ENCODE results near the gene HES5. TPM values are rescaled to one million over a fixed set of nuclear protein-coding genes. Genes with fewer than 3 reads are reported as not detected.

Gene HES5
- total RNA-seq, 2 donors from 2014 or later, result 0.27 to 2.7 TPM

GRCh38 chr1:2532485-2533160 is 2.6 kb upstream of the HES5 start:
- no peak for TF ChIP-seq CTCF (IDR thresholded peaks at IDR 0.05)
- no peak for DNase-seq (ENCODE audit: low spot score)
- Histone ChIP-seq H3K4me1 (ENCODE audit: control insufficient read depth in 1 of 2, low read depth in 2 of 2) (peaks cover 30 to 48% of the 10 kb centered on the region in 2 donors), H3K27me3 (replicated peaks; ENCODE audit: insufficient read depth) (no peaks in the 10 kb centered on the region), H3K9me3 (no peaks in the 10 kb centered on the region), H3K4me3 (no peak overlapping the region), H3K36me3 (no peaks in the 10 kb centered on the region), H3K27ac (no peak overlapping the region)
- no peak for ATAC-seq (ENCODE audit: insufficient number of reproducible peaks, low FRiP score, low read depth)

GRCh38 chr1:2530513-2531361 is 674 bp upstream of the HES5 start:
- Histone ChIP-seq H3K27ac (peak overlapping the region in 1 of 2 donors; percentile 8), H3K4me3 (peak overlapping the region; percentile 68), H3K27me3 (replicated peaks; ENCODE audit: insufficient read depth) (no peaks in the 10 kb centered on the region), H3K4me1 (ENCODE audit: control insufficient read depth in 1 of 2, low read depth in 2 of 2) (peaks cover 40 to 58% of the 10 kb centered on the region in 2 donors), H3K9me3 (no peaks in the 10 kb centered on the region), H3K36me3 (no peaks in the 10 kb centered on the region)
- DNase-seq (ENCODE audit: low spot score) (no peak), ATAC-seq (ENCODE audit: insufficient number of reproducible peaks, low FRiP score, low read depth) (no peak)
- TF ChIP-seq CTCF (IDR thresholded peaks at IDR 0.05), result no peak

GRCh38 chr1:2528966-2529783 is 888 bp downstream of the HES5 start:
- Histone ChIP-seq H3K9me3 (no peaks in the 10 kb centered on the region), H3K27me3 (replicated peaks; ENCODE audit: insufficient read depth) (no peaks in the 10 kb centered on the region), H3K36me3 (no peaks in the 10 kb centered on the region), H3K4me1 (ENCODE audit: control insufficient read depth in 1 of 2, low read depth in 2 of 2) (peaks cover 52 to 73% of the 10 kb centered on the region in 2 donors), H3K4me3 (peak overlapping the region; percentile 68), H3K27ac (peak overlapping the region in 1 of 2 donors; percentile 56)
- DNase-seq (ENCODE audit: low spot score), result no peak
- ATAC-seq (ENCODE audit: insufficient number of reproducible peaks, low FRiP score, low read depth), result no peak
- no peak for TF ChIP-seq CTCF (IDR thresholded peaks at IDR 0.05)

GRCh38 chr1:2528611-2528965 is 1.5 kb downstream of the HES5 start:
- Histone ChIP-seq H3K9me3 (no peaks in the 10 kb centered on the region), H3K27ac (peak overlapping the region in 1 of 2 donors; percentile 56), H3K4me1 (ENCODE audit: control insufficient read depth in 1 of 2, low read depth in 2 of 2) (peaks cover 52 to 79% of the 10 kb centered on the region in 2 donors), H3K4me3 (peak overlapping the region; percentile 68), H3K36me3 (no peaks in the 10 kb centered on the region), H3K27me3 (replicated peaks; ENCODE audit: insufficient read depth) (no peaks in the 10 kb centered on the region)
- TF ChIP-seq CTCF (IDR thresholded peaks at IDR 0.05), result no peak
- ATAC-seq (ENCODE audit: insufficient number of reproducible peaks, low FRiP score, low read depth), result no peak
- DNase-seq (ENCODE audit: low spot score), result no peak

- no peak for ATAC-seq (ENCODE audit: insufficient number of reproducible peaks, low FRiP score, low read depth)
- Histone ChIP-seq H3K27me3 (replicated peaks; ENCODE audit: insufficient read depth) (no peaks in the 10 kb centered on the region), H3K4me1 (ENCODE audit: control insufficient read depth in 1 of 2, low read depth in 2 of 2) (peaks cover 52 to 81% of the 10 kb centered on the region in 2 donors), H3K4me3 (no peak overlapping the region), H3K27ac (peak overlapping the region; percentile 40 to 56), H3K36me3 (no peaks in the 10 kb centered on the region), H3K9me3 (no peaks in the 10 kb centered on the region)
- DNase-seq (ENCODE audit: low spot score), result no peak
- no peak for TF ChIP-seq CTCF (IDR thresholded peaks at IDR 0.05)
Observed at GRCh38 chr1:2528016-2528415, 2.0 kb downstream of the HES5 start.

Measured in thoracic aorta (tissue), 2 donors.